ENCODE measurements around the gene ACP4. TPM values are rescaled to one million over a fixed set of nuclear protein-coding genes. Genes with fewer than 3 reads are reported as not detected.

ACP4 gene
- total RNA-seq, 1 donor = not detected

- no peak overlapping the region for H3K4me3 ChIP-seq (ENCODE audit: insufficient read depth, low read length)
- no peaks in the 10 kb centered on the region for H4K20me1 ChIP-seq (ENCODE audit: insufficient read depth, low read length)
- H3K36me3 ChIP-seq (ENCODE audit: insufficient read depth, low read length) = no peaks in the 10 kb centered on the region
- no peak for TF ChIP-seq CTCF (IDR thresholded peaks at IDR 0.05; ENCODE audit: extremely low read depth, low read depth, low read length)
- DNase-seq (ENCODE audit: insufficient read length, low spot score, missing footprints) = peak; percentile 54
- H3K9me3 ChIP-seq (ENCODE audit: low read depth, low read length) = no peaks in the 10 kb centered on the region
- no peak overlapping the region for H2AFZ ChIP-seq (ENCODE audit: low read length)
- no peak overlapping the region for H3K27ac ChIP-seq (ENCODE audit: low read depth, low read length)
- H3K79me2 ChIP-seq (ENCODE audit: insufficient read depth, low read length) = no peaks in the 10 kb centered on the region
- H3K4me2 ChIP-seq (ENCODE audit: insufficient read depth, low read length) = no peak overlapping the region
- H3K4me1 ChIP-seq (ENCODE audit: insufficient read depth, low read length) = no peaks in the 10 kb centered on the region
- peaks cover 6% of the 10 kb centered on the region for H3K27me3 ChIP-seq (ENCODE audit: insufficient read depth, low read length)
These were observed 36.5 kb downstream of the ACP4 start for GRCh38 chr19:50826492-50827240.

- H3K36me3 ChIP-seq (ENCODE audit: insufficient read depth, low read length) = no peaks in the 10 kb centered on the region
- H4K20me1 ChIP-seq (ENCODE audit: insufficient read depth, low read length) = no peaks in the 10 kb centered on the region
- no peak overlapping the region for H3K4me3 ChIP-seq (ENCODE audit: insufficient read depth, low read length)
- no peak overlapping the region for H3K27ac ChIP-seq (ENCODE audit: low read depth, low read length)
- no peak overlapping the region for H2AFZ ChIP-seq (ENCODE audit: low read length)
- H3K27me3 ChIP-seq (ENCODE audit: insufficient read depth, low read length) = no peaks in the 10 kb centered on the region
- DNase-seq (ENCODE audit: insufficient read length, low spot score, missing footprints) = no peak
- H3K9me3 ChIP-seq (ENCODE audit: low read depth, low read length) = no peaks in the 10 kb centered on the region
- TF ChIP-seq CTCF (IDR thresholded peaks at IDR 0.05; ENCODE audit: extremely low read depth, low read depth, low read length) = no peak
- no peak overlapping the region for H3K4me2 ChIP-seq (ENCODE audit: insufficient read depth, low read length)
- no peaks in the 10 kb centered on the region for H3K79me2 ChIP-seq (ENCODE audit: insufficient read depth, low read length)
- H3K4me1 ChIP-seq (ENCODE audit: insufficient read depth, low read length) = no peaks in the 10 kb centered on the region
These were observed 37.3 kb downstream of the ACP4 start for GRCh38 chr19:50827476-50827875.

- no peak overlapping the region for H3K4me3 ChIP-seq (ENCODE audit: insufficient read depth, low read length)
- no peaks in the 10 kb centered on the region for H3K79me2 ChIP-seq (ENCODE audit: insufficient read depth, low read length)
- H3K4me2 ChIP-seq (ENCODE audit: insufficient read depth, low read length) = no peak overlapping the region
- no peaks in the 10 kb centered on the region for H3K36me3 ChIP-seq (ENCODE audit: insufficient read depth, low read length)
- no peak for DNase-seq (ENCODE audit: insufficient read length, low spot score, missing footprints)
- H2AFZ ChIP-seq (ENCODE audit: low read length) = no peak overlapping the region
- no peak overlapping the region for H3K27ac ChIP-seq (ENCODE audit: low read depth, low read length)
- H4K20me1 ChIP-seq (ENCODE audit: insufficient read depth, low read length) = no peaks in the 10 kb centered on the region
- H3K27me3 ChIP-seq (ENCODE audit: insufficient read depth, low read length) = no peaks in the 10 kb centered on the region
- H3K9me3 ChIP-seq (ENCODE audit: low read depth, low read length) = no peaks in the 10 kb centered on the region
- H3K4me1 ChIP-seq (ENCODE audit: insufficient read depth, low read length) = no peaks in the 10 kb centered on the region
- TF ChIP-seq CTCF (IDR thresholded peaks at IDR 0.05; ENCODE audit: extremely low read depth, low read depth, low read length) = no peak
These were observed 39.6 kb downstream of the ACP4 start for GRCh38 chr19:50829801-50830200.

- H3K4me2 ChIP-seq (ENCODE audit: insufficient read depth, low read length) = no peak overlapping the region
These were observed 40.2 kb downstream of the ACP4 start for GRCh38 chr19:50830266-50831025.

More at GRCh38 chr19:50830266-50831025, 40.2 kb downstream of the ACP4 start:
- TF ChIP-seq CTCF (IDR thresholded peaks at IDR 0.05; ENCODE audit: extremely low read depth, low read depth, low read length) = no peak
- no peaks in the 10 kb centered on the region for H3K9me3 ChIP-seq (ENCODE audit: low read depth, low read length)
- no peaks in the 10 kb centered on the region for H3K36me3 ChIP-seq (ENCODE audit: insufficient read depth, low read length)
- peaks cover 2% of the 10 kb centered on the region for H3K4me1 ChIP-seq (ENCODE audit: insufficient read depth, low read length)
- H2AFZ ChIP-seq (ENCODE audit: low read length) = no peak overlapping the region
- peaks cover 4% of the 10 kb centered on the region for H3K27me3 ChIP-seq (ENCODE audit: insufficient read depth, low read length)
- H3K4me3 ChIP-seq (ENCODE audit: insufficient read depth, low read length) = no peak overlapping the region
- no peak for DNase-seq (ENCODE audit: insufficient read length, low spot score, missing footprints)
- H3K27ac ChIP-seq (ENCODE audit: low read depth, low read length) = no peak overlapping the region
- H4K20me1 ChIP-seq (ENCODE audit: insufficient read depth, low read length) = no peaks in the 10 kb centered on the region
- H3K79me2 ChIP-seq (ENCODE audit: insufficient read depth, low read length) = no peaks in the 10 kb centered on the region
